ENCODE measurements around the gene NOXA1. TPM values are rescaled to one million over a fixed set of nuclear protein-coding genes. Genes with fewer than 3 reads are reported as not detected.
"Not testable (repeated sequence)": the region's sequence is repeated elsewhere in the genome, so short reads cannot be mapped to it uniquely, and the experiment has no call there.

Gene NOXA1
- total RNA-seq, 1 donor from 2014 or later, result 2.6 TPM

- not testable (repeated sequence) for DNase-seq
Observed at GRCh38 chr9:137466389-137467085, 43.3 kb downstream of the NOXA1 start.

- DNase-seq, result no peak
Observed at GRCh38 chr9:137467161-137467581, 44.0 kb downstream of the NOXA1 start.

GRCh38 chr9:137467896-137468295 is 44.7 kb downstream of the NOXA1 start:
- DNase-seq, result no peak

- DNase-seq, result peak; percentile 54
Observed at GRCh38 chr9:137470785-137471184, 47.6 kb downstream of the NOXA1 start.

GRCh38 chr9:137474271-137474670 is 51.1 kb downstream of the NOXA1 start:
- no peak for DNase-seq

- no peak for DNase-seq
Observed at GRCh38 chr9:137475666-137476065, 52.5 kb downstream of the NOXA1 start.

- no peak for DNase-seq
Observed at GRCh38 chr9:137476856-137477255, 53.7 kb downstream of the NOXA1 start.

- no peak for DNase-seq
Observed at GRCh38 chr9:137477778-137478612, 54.8 kb downstream of the NOXA1 start.

GRCh38 chr9:137478613-137478961 is 55.4 kb downstream of the NOXA1 start:
- no peak for DNase-seq

GRCh38 chr9:137478962-137479861 is 56.0 kb downstream of the NOXA1 start:
- DNase-seq, result peak; percentile 77

- no peak for DNase-seq
Observed at GRCh38 chr9:137479892-137480685, 56.9 kb downstream of the NOXA1 start.

GRCh38 chr9:137480686-137481683 is 57.8 kb downstream of the NOXA1 start:
- DNase-seq, result no peak

- DNase-seq, result peak; percentile 83
Observed at GRCh38 chr9:137482094-137482781, 59.0 kb downstream of the NOXA1 start.

Other genes starting within 250 kb of the NOXA1 start
- 23.1 and 33.6 TPM in 2 replicates for gene ANAPC2, start 234.8 kb upstream of the NOXA1 start, total RNA-seq
- 112 and 128 TPM in 2 replicates for gene SSNA1, start 234.7 kb upstream of the NOXA1 start, total RNA-seq
- 4.6 and 6.6 TPM in 2 replicates for gene TPRN, start 222.7 kb upstream of the NOXA1 start, total RNA-seq
- gene TMEM203, start 217.7 kb upstream of the NOXA1 start, total RNA-seq, result 31.1 TPM in 2 replicates
- 3.4 and 5.8 TPM in 2 replicates for gene NDOR1, start 217.7 kb upstream of the NOXA1 start, total RNA-seq
- 0.14 TPM in 1 of 2 replicates, not detected in the other for gene RNF208, start 201.2 kb upstream of the NOXA1 start, total RNA-seq
- 0.17 and 0.37 TPM in 2 replicates for gene CYSRT1, start 198.2 kb upstream of the NOXA1 start, total RNA-seq
- gene RNF224, start 195.9 kb upstream of the NOXA1 start, total RNA-seq, result not detected in 2 replicates
- not detected in 2 replicates for gene SLC34A3, start 192.5 kb upstream of the NOXA1 start, total RNA-seq
- gene TUBB4B, start 182.1 kb upstream of the NOXA1 start, total RNA-seq, result 128 and 305 TPM in 2 replicates
- gene STPG3, start 172.1 kb upstream of the NOXA1 start, total RNA-seq, result 0.34 TPM in 1 of 2 replicates, not detected in the other
- gene NELFB, start 168.1 kb upstream of the NOXA1 start, total RNA-seq, result 55.3 and 83.7 TPM in 2 replicates
- 29.8 and 46.0 TPM in 2 replicates for gene TOR4A, start 145.7 kb upstream of the NOXA1 start, total RNA-seq
- gene NRARP, start 121.1 kb upstream of the NOXA1 start, total RNA-seq, result 64.3 and 82.2 TPM in 2 replicates
- gene EXD3, start 231 bp upstream of the NOXA1 start, total RNA-seq, result 32.9 and 43.1 TPM in 2 replicates
- 0.23 and 0.34 TPM in 2 replicates for gene ENTPD8, start 18.0 kb downstream of the NOXA1 start, total RNA-seq
- gene NSMF, start 35.9 kb downstream of the NOXA1 start, total RNA-seq, result 32.7 and 32.8 TPM in 2 replicates
- gene PNPLA7, start 127.0 kb downstream of the NOXA1 start, total RNA-seq, result 0.42 and 1.7 TPM in 2 replicates
- 32.5 and 58.2 TPM in 2 replicates for gene MRPL41, start 128.5 kb downstream of the NOXA1 start, total RNA-seq
- gene DPH7, start 155.5 kb downstream of the NOXA1 start, total RNA-seq, result 30.8 and 31.1 TPM in 2 replicates
- gene ZMYND19, start 167.1 kb downstream of the NOXA1 start, total RNA-seq, result 16.8 and 18.4 TPM in 2 replicates
- gene ARRDC1, start 182.3 kb downstream of the NOXA1 start, total RNA-seq, result 34.2 and 43.1 TPM in 2 replicates
- gene EHMT1, start 195.6 kb downstream of the NOXA1 start, total RNA-seq, result 65.3 and 89.3 TPM in 2 replicates